Sigmoid colon (tissue), 4 donors: ENCODE measurements around the gene NUDT1.

Source experiments
- EP300 ChIP-seq, 4 donors: sonication (generic); formaldehyde crosslinking; IDR thresholded peaks; one replicate each; pipeline ENCODE4 v1.6.1; 2017; ENCODE audit warnings: antibody characterized with exemption in 4 of 4
- POLR2A ChIP-seq, 2 donors: fragments of 450-650 bp; IDR thresholded peaks; one replicate each; pipeline ENCODE4 v1.6.1; 2016; ENCODE audit warnings: antibody characterized with exemption in 2 of 2, mild to moderate bottlenecking in 2 of 2, moderate library complexity in 2 of 2
- POLR2AphosphoS5 ChIP-seq, 4 donors: sonication (generic); formaldehyde crosslinking; IDR thresholded peaks; one replicate each; pipeline ENCODE4 v1.6.1; 2017; ENCODE audit warnings: antibody characterized with exemption in 4 of 4
- TF ChIP-seq, protein P1 (sequence below), 4 experiments: fragments of 450-650 bp in 3 of 4; fragments of 200-600 bp in 1 of 4; IDR thresholded peaks; one replicate each; pipeline ENCODE4 v1.5.1; 2016 to 2019; ENCODE audit warnings: antibody characterized with exemption in 4 of 4, mild to moderate bottlenecking in 3 of 4, moderate library complexity in 2 of 4

DNA sequence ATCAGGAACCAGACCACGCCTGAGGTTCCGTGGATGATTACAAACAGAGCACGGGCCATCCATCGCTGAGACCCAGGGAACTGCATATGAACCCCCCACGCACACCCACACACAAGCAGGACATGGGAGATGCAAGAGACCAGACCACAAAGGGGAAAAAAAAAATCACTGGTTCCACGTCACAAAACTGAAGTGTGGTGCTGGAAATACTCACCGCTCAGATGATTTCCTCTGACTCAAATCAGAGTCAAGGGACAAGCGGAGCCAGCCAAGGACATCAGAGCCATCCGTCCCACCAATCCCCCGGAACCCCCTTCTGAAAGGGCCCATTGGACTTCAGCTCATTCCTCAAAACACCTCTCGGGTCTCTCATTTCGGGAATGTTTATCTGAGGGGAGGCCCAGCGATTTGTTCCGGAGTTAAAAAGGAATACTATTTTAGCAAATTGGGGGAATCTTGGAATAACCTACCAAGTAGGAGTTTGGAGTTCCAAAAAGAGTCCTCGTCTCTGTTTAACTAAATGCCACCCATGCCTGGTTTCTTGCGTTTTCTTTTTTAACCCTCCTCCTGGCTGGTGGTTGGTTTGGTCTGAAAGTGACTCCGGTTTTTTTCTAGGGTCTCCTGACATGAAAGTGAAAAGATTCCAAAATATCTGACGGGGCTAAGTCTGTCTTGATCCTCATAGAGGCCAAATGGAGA is 57.3 kb downstream of the NUDT1 start:
- TF ChIP-seq EP300 (IDR thresholded peaks at IDR 0.05) (no peak), POLR2A (IDR thresholded peaks at IDR 0.05) (no peak), POLR2AphosphoS5 (IDR thresholded peaks at IDR 0.05) (peak in 1 of 4 donors; percentile 24)
- TF ChIP-seq, protein P1, sequence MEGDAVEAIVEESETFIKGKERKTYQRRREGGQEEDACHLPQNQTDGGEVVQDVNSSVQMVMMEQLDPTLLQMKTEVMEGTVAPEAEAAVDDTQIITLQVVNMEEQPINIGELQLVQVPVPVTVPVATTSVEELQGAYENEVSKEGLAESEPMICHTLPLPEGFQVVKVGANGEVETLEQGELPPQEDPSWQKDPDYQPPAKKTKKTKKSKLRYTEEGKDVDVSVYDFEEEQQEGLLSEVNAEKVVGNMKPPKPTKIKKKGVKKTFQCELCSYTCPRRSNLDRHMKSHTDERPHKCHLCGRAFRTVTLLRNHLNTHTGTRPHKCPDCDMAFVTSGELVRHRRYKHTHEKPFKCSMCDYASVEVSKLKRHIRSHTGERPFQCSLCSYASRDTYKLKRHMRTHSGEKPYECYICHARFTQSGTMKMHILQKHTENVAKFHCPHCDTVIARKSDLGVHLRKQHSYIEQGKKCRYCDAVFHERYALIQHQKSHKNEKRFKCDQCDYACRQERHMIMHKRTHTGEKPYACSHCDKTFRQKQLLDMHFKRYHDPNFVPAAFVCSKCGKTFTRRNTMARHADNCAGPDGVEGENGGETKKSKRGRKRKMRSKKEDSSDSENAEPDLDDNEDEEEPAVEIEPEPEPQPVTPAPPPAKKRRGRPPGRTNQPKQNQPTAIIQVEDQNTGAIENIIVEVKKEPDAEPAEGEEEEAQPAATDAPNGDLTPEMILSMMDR (IDR thresholded peaks at IDR 0.05) = no peak
